Stimulated activated naive CD4-positive, alpha-beta T cell treated with Interleukin-2 at 50 U/mL for 16 hours (primary cell): ENCODE data around the gene APH1B.
"Not testable (repeated sequence)": the region's sequence is repeated elsewhere in the genome, so short reads cannot be mapped to it uniquely, and the experiment has no call there.

Experiments
- DNase-seq: peaks from one replicate; lab custom pipeline; 2025; lab: John Stamatoyannopoulos, UW

Gene APH1B

GRCh38 chr15:63299943-63300575, 22.7 kb downstream of the APH1B start:
- no peak for DNase-seq

- no peak for DNase-seq
Observed at GRCh38 chr15:63301088-63301487, 23.7 kb downstream of the APH1B start.

- no peak for DNase-seq
Observed at GRCh38 chr15:63305260-63305659, 27.9 kb downstream of the APH1B start.

- DNase-seq, result no peak
Observed at GRCh38 chr15:63306492-63307073, 29.2 kb downstream of the APH1B start.

- DNase-seq, result no peak
Observed at GRCh38 chr15:63308491-63308890, 31.1 kb downstream of the APH1B start.

GRCh38 chr15:63308947-63309346, 31.5 kb downstream of the APH1B start:
- DNase-seq, result no peak

- no peak for DNase-seq
Observed at GRCh38 chr15:63310646-63311045, 33.2 kb downstream of the APH1B start.

- DNase-seq, result no peak
Observed at GRCh38 chr15:63312286-63312685, 34.9 kb downstream of the APH1B start.

- no peak for DNase-seq
Observed at GRCh38 chr15:63313825-63314224, 36.4 kb downstream of the APH1B start.

- no peak for DNase-seq
Observed at GRCh38 chr15:63314409-63314808, 37.0 kb downstream of the APH1B start.

- DNase-seq, result no peak
Observed at GRCh38 chr15:63318344-63318743, 40.9 kb downstream of the APH1B start.

- no peak for DNase-seq
Observed at GRCh38 chr15:63319065-63319464, 41.7 kb downstream of the APH1B start.

- DNase-seq, result not testable (repeated sequence)
Observed at GRCh38 chr15:63320446-63320845, 43.0 kb downstream of the APH1B start.

- not testable (repeated sequence) for DNase-seq
Observed at GRCh38 chr15:63320981-63321380, 43.6 kb downstream of the APH1B start.

- no peak for DNase-seq
Observed at GRCh38 chr15:63321462-63321861, 44.1 kb downstream of the APH1B start.

- no peak for DNase-seq
Observed at GRCh38 chr15:63322541-63322940, 45.1 kb downstream of the APH1B start.

- no peak for DNase-seq
Observed at GRCh38 chr15:63323798-63324563, 46.6 kb downstream of the APH1B start.

- no peak for DNase-seq
Observed at GRCh38 chr15:63324770-63325169, 47.4 kb downstream of the APH1B start.

- DNase-seq, result no peak
Observed at GRCh38 chr15:63327648-63328421, 50.4 kb downstream of the APH1B start.

GRCh38 chr15:63329567-63330350, 52.4 kb downstream of the APH1B start:
- DNase-seq, result no peak

- no peak for DNase-seq
Observed at GRCh38 chr15:63330926-63331325, 53.5 kb downstream of the APH1B start.

GRCh38 chr15:63331456-63331855, 54.1 kb downstream of the APH1B start:
- DNase-seq, result no peak
